Activated CD4-positive, alpha-beta T cell treated with anti-CD3 and anti-CD28 coated beads, Interleukin-2, Interleukin-6, amounts not matched to agents 100 ng/mL and 50 ng/mL, durations not matched to agents 16 hours and 8 hours (primary cell): ENCODE measurements around the gene ACOX3.
"Not testable (repeated sequence)": the region's sequence is repeated elsewhere in the genome, so short reads cannot be mapped to it uniquely, and the experiment has no call there.

Experiments used
- DNase-seq: peaks from one replicate; pipeline ENCODE4 v3.0.0-alpha.2; 2020

Gene ACOX3

GRCh38 chr4:8370106-8370787 is 70.3 kb downstream of the ACOX3 start:
- DNase-seq: no peak

- DNase-seq: no peak
Measured at GRCh38 chr4:8369426-8370105, 71.0 kb downstream of the ACOX3 start.

- no peak for DNase-seq
Measured at GRCh38 chr4:8368998-8369397, 71.5 kb downstream of the ACOX3 start.

GRCh38 chr4:8368061-8368481 is 72.5 kb downstream of the ACOX3 start:
- no peak for DNase-seq

GRCh38 chr4:8366601-8367000 is 73.9 kb downstream of the ACOX3 start:
- no peak for DNase-seq

- no peak for DNase-seq
Measured at GRCh38 chr4:8365951-8366350, 74.6 kb downstream of the ACOX3 start.

GRCh38 chr4:8365353-8365752 is 75.2 kb downstream of the ACOX3 start:
- no peak for DNase-seq

- DNase-seq: no peak
Measured at GRCh38 chr4:8364848-8365350, 75.6 kb downstream of the ACOX3 start.

GRCh38 chr4:8364141-8364540 is 76.4 kb downstream of the ACOX3 start:
- no peak for DNase-seq

- DNase-seq: no peak
Measured at GRCh38 chr4:8362483-8362882, 78.0 kb downstream of the ACOX3 start.

GRCh38 chr4:8359193-8359592 is 81.3 kb downstream of the ACOX3 start:
- DNase-seq: no peak

GRCh38 chr4:8356856-8357255 is 83.7 kb downstream of the ACOX3 start:
- DNase-seq: no peak

GRCh38 chr4:8355864-8356565 is 84.5 kb downstream of the ACOX3 start:
- no peak for DNase-seq

- DNase-seq: no peak
Measured at GRCh38 chr4:8355306-8355705, 85.2 kb downstream of the ACOX3 start.

GRCh38 chr4:8353912-8354453 is 86.5 kb downstream of the ACOX3 start:
- no peak for DNase-seq

- no peak for DNase-seq
Measured at GRCh38 chr4:8353158-8353669, 87.3 kb downstream of the ACOX3 start.

- DNase-seq: no peak
Measured at GRCh38 chr4:8352368-8353157, 88.0 kb downstream of the ACOX3 start.

GRCh38 chr4:8351931-8352367 is 88.6 kb downstream of the ACOX3 start:
- DNase-seq: no peak

- DNase-seq: no peak
Measured at GRCh38 chr4:8350841-8351461, 89.6 kb downstream of the ACOX3 start.

- DNase-seq: no peak
Measured at GRCh38 chr4:8350352-8350751, 90.2 kb downstream of the ACOX3 start.

- no peak for DNase-seq
Measured at GRCh38 chr4:8349664-8350236, 90.8 kb downstream of the ACOX3 start.

GRCh38 chr4:8349236-8349635 is 91.3 kb downstream of the ACOX3 start:
- not testable (repeated sequence) for DNase-seq
